Activated CD4-positive, alpha-beta T cell treated with anti-CD3 and anti-CD28 coated beads for 36 hours (primary cell): ENCODE measurements around the gene MEGF11. TPM values are rescaled to one million over a fixed set of nuclear protein-coding genes. Genes with fewer than 3 reads are reported as not detected.

Experiments
- ATAC-seq: fragments of 200-7000 bp; cut with Tn5 transposase; one replicate; pipeline ENCODE4 v1.10.0; 2021; ENCODE audit warnings: mild to moderate bottlenecking, moderate library complexity
- CTCF ChIA-PET: fragments of 350-600 bp; sonication (Branson Sonifier 250); formaldehyde crosslinking; loops from one replicate; lab custom pipeline; 2021; ENCODE audit warnings: antibody characterized with exemption; lab: Charles Lee
- POLR2A ChIA-PET: fragments of 350-600 bp; sonication (Branson Sonifier 250); formaldehyde crosslinking; loops from one replicate; lab custom pipeline; 2021; ENCODE audit warnings: antibody characterized with exemption, inconsistent platforms; lab: Charles Lee
- DNase-seq: peaks from one replicate; pipeline ENCODE4 v3.0.0-alpha.2; 2020
- H3K27ac Mint-ChIP-seq: one replicate; pipeline ENCODE4 v1.8.0; 2021; ENCODE audit warnings: mixed read lengths
- H3K27me3 Mint-ChIP-seq: one replicate; pipeline ENCODE4 v1.8.0; 2021; ENCODE audit warnings: mixed read lengths
- H3K36me3 Mint-ChIP-seq: one replicate; pipeline ENCODE4 v1.8.0; 2021; ENCODE audit warnings: low read depth, mixed read lengths
- H3K4me1 Mint-ChIP-seq: one replicate; pipeline ENCODE4 v1.8.0; 2021; ENCODE audit warnings: mixed read lengths
- H3K4me3 Mint-ChIP-seq: one replicate; pipeline ENCODE4 v1.8.0; 2021; ENCODE audit warnings: mild to moderate bottlenecking, moderate library complexity, mixed read lengths
- H3K9me3 Mint-ChIP-seq: one replicate; pipeline ENCODE4 v1.8.0; 2021; ENCODE audit warnings: low read depth, mixed read lengths
- intact Hi-C, 2 experiments: fragments of 100-400 bp; cut with DNase I in 1 of 2; cut with micrococcal nuclease in 1 of 2; formaldehyde crosslinking; loops; one replicate each; pipeline versions ENCODE4 v1.14.2 to v1.15.1; 2022 to 2024; cut with DNase I, micrococcal nuclease
- total RNA-seq, 2 experiments: library from RNA; stranded (reverse); gene quantifications; one replicate each; pipeline ENCODE4 v1.2.3, GENCODE V29; 2021

MEGF11 gene
- total RNA-seq, 2 experiments from 2014 or later: not detected

- no peak for ATAC-seq
- Mint-ChIP-seq H3K4me1 (no peaks in the 10 kb centered on the region), H3K27ac (no peak overlapping the region), H3K27me3 (no peaks in the 10 kb centered on the region), H3K4me3 (no peak overlapping the region), H3K9me3 (no peaks in the 10 kb centered on the region), H3K36me3 (no peaks in the 10 kb centered on the region)
- POLR2A ChIA-PET: no interaction called here
- intact Hi-C loops: no loop called here
- no peak for DNase-seq
- CTCF ChIA-PET: no interaction called here
Observed at GRCh38 chr15:66212563-66212921, 41.0 kb downstream of the MEGF11 start.

GRCh38 chr15:66211670-66212562 is 41.6 kb downstream of the MEGF11 start:
- H3K27ac Mint-ChIP-seq: no peak overlapping the region
- H3K27me3 Mint-ChIP-seq: peaks cover 3% of the 10 kb centered on the region
- H3K9me3 Mint-ChIP-seq: peaks cover under 1% of the 10 kb centered on the region
- intact Hi-C loops: no loop called here
- ChIA-PET POLR2A (no interaction called here), CTCF (no interaction called here)
- DNase-seq: no peak
- no peaks in the 10 kb centered on the region for H3K4me1 Mint-ChIP-seq
- no peaks in the 10 kb centered on the region for H3K36me3 Mint-ChIP-seq
- ATAC-seq: no peak
- no peak overlapping the region for H3K4me3 Mint-ChIP-seq

- no peak for DNase-seq
- Mint-ChIP-seq H3K36me3 (no peaks in the 10 kb centered on the region), H3K4me1 (no peaks in the 10 kb centered on the region), H3K27ac (no peak overlapping the region), H3K27me3 (peaks cover 8% of the 10 kb centered on the region), H3K4me3 (no peak overlapping the region), H3K9me3 (peaks cover 6% of the 10 kb centered on the region)
- ChIA-PET CTCF (no interaction called here), POLR2A (no interaction called here)
- ATAC-seq: no peak
- intact Hi-C loops: no loop called here
Observed at GRCh38 chr15:66210684-66211083, 42.9 kb downstream of the MEGF11 start.

- Mint-ChIP-seq H3K9me3 (no peaks in the 10 kb centered on the region), H3K4me3 (no peak overlapping the region), H3K4me1 (peaks cover 3% of the 10 kb centered on the region), H3K27ac (no peak overlapping the region), H3K27me3 (no peaks in the 10 kb centered on the region), H3K36me3 (no peaks in the 10 kb centered on the region)
- no peak for ATAC-seq
- DNase-seq: no peak
- ChIA-PET CTCF (no interaction called here), POLR2A (no interaction called here)
- intact Hi-C loops: loop anchor here in 1 of 2 experiments (10.0 kb wide), 1 partner anchor 564 kb away; no protein-coding TSS in a partner anchor
Observed at GRCh38 chr15:66198757-66199156, 54.8 kb downstream of the MEGF11 start.

GRCh38 chr15:66196602-66197001 is 56.9 kb downstream of the MEGF11 start:
- H3K36me3 Mint-ChIP-seq: no peaks in the 10 kb centered on the region
- intact Hi-C loops: loop anchor here in 1 of 2 experiments (10.0 kb wide), 1 partner anchor 562 kb away; no protein-coding TSS in a partner anchor
- POLR2A ChIA-PET: interaction anchor here (0.6 kb wide), 1 partner anchor 868 kb away, joined by 3 read pairs; no protein-coding TSS in a partner anchor
- H3K27ac Mint-ChIP-seq: no peak overlapping the region
- no peak for ATAC-seq
- CTCF ChIA-PET: interaction anchor here (0.6 kb wide), 1 partner anchor 69 kb away, joined by 3 read pairs; no protein-coding TSS in a partner anchor
- no peak for DNase-seq
- no peaks in the 10 kb centered on the region for H3K9me3 Mint-ChIP-seq
- peaks cover 3% of the 10 kb centered on the region for H3K4me1 Mint-ChIP-seq
- H3K4me3 Mint-ChIP-seq: no peak overlapping the region
- H3K27me3 Mint-ChIP-seq: peaks cover 1% of the 10 kb centered on the region

- Mint-ChIP-seq H3K27me3 (peaks cover 1% of the 10 kb centered on the region), H3K9me3 (no peaks in the 10 kb centered on the region), H3K27ac (no peak overlapping the region), H3K4me1 (peaks cover 3% of the 10 kb centered on the region), H3K36me3 (no peaks in the 10 kb centered on the region), H3K4me3 (no peak overlapping the region)
- ATAC-seq (no peak), DNase-seq (no peak)
- intact Hi-C loops: loop anchor here in 1 of 2 experiments (10.0 kb wide), 1 partner anchor 561 kb away; no protein-coding TSS in a partner anchor
- ChIA-PET CTCF (interaction anchor here (0.6 kb wide), 1 partner anchor 70 kb away, joined by 3 read pairs; no protein-coding TSS in a partner anchor), POLR2A (no interaction called here)
Observed at GRCh38 chr15:66195621-66196230, 57.8 kb downstream of the MEGF11 start.

GRCh38 chr15:66193066-66193465 is 60.5 kb downstream of the MEGF11 start:
- Mint-ChIP-seq H3K4me1 (peaks cover 3% of the 10 kb centered on the region), H3K27me3 (peaks cover 1% of the 10 kb centered on the region), H3K9me3 (no peaks in the 10 kb centered on the region), H3K36me3 (no peaks in the 10 kb centered on the region), H3K27ac (no peak overlapping the region), H3K4me3 (no peak overlapping the region)
- DNase-seq: no peak
- ATAC-seq: peak; percentile 26
- POLR2A ChIA-PET: no interaction called here
- CTCF ChIA-PET: interaction anchor here (0.7 to 1.8 kb wide), 3 partner anchors 10 to 439 kb away, joined by 3 to 4 read pairs (median 4); no protein-coding TSS in a partner anchor
- intact Hi-C loops: loop anchor here (5.0 to 10.0 kb wide), 2 partner anchors 186 to 558 kb away; no protein-coding TSS in a partner anchor

- Mint-ChIP-seq H3K4me1 (no peaks in the 10 kb centered on the region), H3K4me3 (no peak overlapping the region), H3K36me3 (no peaks in the 10 kb centered on the region), H3K9me3 (no peaks in the 10 kb centered on the region), H3K27ac (no peak overlapping the region), H3K27me3 (peaks cover 1% of the 10 kb centered on the region)
- intact Hi-C loops: loop anchor here (2.0 to 10.0 kb wide), 3 partner anchors 183 to 556 kb away; no protein-coding TSS in a partner anchor
- ChIA-PET POLR2A (no interaction called here), CTCF (interaction anchor here (0.8 kb wide), 1 partner anchor 51 kb away, joined by 3 read pairs; no protein-coding TSS in a partner anchor)
- no peak for ATAC-seq
- DNase-seq: no peak
Observed at GRCh38 chr15:66190746-66191145, 62.8 kb downstream of the MEGF11 start.

GRCh38 chr15:66189291-66189690 is 64.3 kb downstream of the MEGF11 start:
- no peak for DNase-seq
- Mint-ChIP-seq H3K27me3 (peaks cover 12% of the 10 kb centered on the region), H3K4me3 (no peak overlapping the region), H3K9me3 (no peaks in the 10 kb centered on the region), H3K36me3 (no peaks in the 10 kb centered on the region), H3K4me1 (no peaks in the 10 kb centered on the region), H3K27ac (no peak overlapping the region)
- intact Hi-C loops: no loop called here
- no peak for ATAC-seq
- ChIA-PET POLR2A (no interaction called here), CTCF (no interaction called here)

GRCh38 chr15:66188464-66188863 is 65.1 kb downstream of the MEGF11 start:
- no peak overlapping the region for H3K27ac Mint-ChIP-seq
- CTCF ChIA-PET: interaction anchor here (0.7 kb wide), 1 partner anchor 166 kb away, joined by 3 read pairs; no protein-coding TSS in a partner anchor

GRCh38 chr15:66187271-66187670 is 66.3 kb downstream of the MEGF11 start:
- ChIA-PET POLR2A (no interaction called here), CTCF (interaction anchor here (1.5 kb wide), 1 partner anchor 13 kb away, joined by 4 read pairs; no protein-coding TSS in a partner anchor)
- DNase-seq (no peak), ATAC-seq (no peak)
- Mint-ChIP-seq H3K27ac (no peak overlapping the region), H3K4me3 (no peak overlapping the region), H3K27me3 (peaks cover 17% of the 10 kb centered on the region), H3K9me3 (no peaks in the 10 kb centered on the region), H3K4me1 (no peaks in the 10 kb centered on the region), H3K36me3 (no peaks in the 10 kb centered on the region)
- intact Hi-C loops: no loop called here

More at GRCh38 chr15:66188464-66188863, 65.1 kb downstream of the MEGF11 start:
- H3K36me3 Mint-ChIP-seq: no peaks in the 10 kb centered on the region
- H3K4me1 Mint-ChIP-seq: no peaks in the 10 kb centered on the region
- DNase-seq: no peak
- POLR2A ChIA-PET: no interaction called here
- intact Hi-C loops: no loop called here
- ATAC-seq: no peak
- no peaks in the 10 kb centered on the region for H3K9me3 Mint-ChIP-seq
- no peak overlapping the region for H3K4me3 Mint-ChIP-seq
- H3K27me3 Mint-ChIP-seq: peaks cover 14% of the 10 kb centered on the region
